HepG2 (cell line): ENCODE data around the gene HOXB4. TPM values are rescaled to one million over a fixed set of nuclear protein-coding genes. Genes with fewer than 3 reads are reported as not detected.

Source experiments
- HHEX ChIP-seq: IDR thresholded peaks from 2 replicates; pipeline ENCODE4 v1.6.1; 2016; ENCODE audit warnings: control low read depth
- HNRNPK ChIP-seq: fragments of 200-400 bp; formaldehyde crosslinking; IDR thresholded peaks from 2 replicates; pipeline ENCODE4 v1.6.1; 2018; ENCODE audit warnings: low read length, low read depth, moderate library complexity, mild to moderate bottlenecking; ENCODE audit not compliant: poor library complexity, severe bottlenecking
- MIER2 ChIP-seq: IDR thresholded peaks from 2 replicates; pipeline ENCODE4 v1.6.1; 2016; ENCODE audit warnings: missing biosample characterization, missing genetic modification reagents
- NR3C1 ChIP-seq: sonication (generic); formaldehyde crosslinking; IDR thresholded peaks from 2 replicates; pipeline ENCODE4 v1.4.0; 2020; ENCODE audit warnings: missing genetic modification reagents
- PCBP2 ChIP-seq: fragments of 200-400 bp; formaldehyde crosslinking; optimal IDR thresholded peaks from 2 replicates; pipeline ENCODE3; 2018; ENCODE audit warnings: low read length, low read depth; ENCODE audit not compliant: poor library complexity, severe bottlenecking
- SIX4 ChIP-seq: sonication (generic); formaldehyde crosslinking; IDR thresholded peaks from 2 replicates; pipeline ENCODE4 v1.4.0; 2020; ENCODE audit warnings: missing genetic modification reagents
- SKI ChIP-seq: fragments of 450-650 bp; IDR thresholded peaks from one replicate; pipeline ENCODE4 v1.6.1; 2018; ENCODE audit warnings: mild to moderate bottlenecking; ENCODE audit not compliant: partially characterized antibody
- SOX5 ChIP-seq: IDR thresholded peaks from 2 replicates; pipeline ENCODE4 v1.6.1; 2016; ENCODE audit warnings: borderline replicate concordance
- ZNF180 ChIP-seq: sonication (generic); formaldehyde crosslinking; IDR thresholded peaks from 2 replicates; pipeline ENCODE4 v1.4.0; 2020; ENCODE audit warnings: low read depth, missing genetic modification reagents, borderline replicate concordance
- ZNF609 ChIP-seq: sonication (generic); formaldehyde crosslinking; IDR thresholded peaks from 2 replicates; pipeline ENCODE4 v1.4.0; 2020; ENCODE audit warnings: mild to moderate bottlenecking, missing genetic modification reagents, borderline replicate concordance
- ZNF616 ChIP-seq: sonication (generic); formaldehyde crosslinking; IDR thresholded peaks from 2 replicates; pipeline ENCODE4 v1.5.0; 2020; ENCODE audit warnings: low read depth, mild to moderate bottlenecking, missing genetic modification reagents
- polyA plus RNA-seq, 8 experiments: library from polyadenylated mRNA; depleted of rRNA in 3 of 8; stranded (reverse) in 7 of 8; unstranded in 1 of 8; fragments of >200 nt; fragmentation: Illumina TruSeq in 4 of 8; extraction: Trizol in 4 of 8; gene quantifications; 2 replicates each; pipeline versions ENCODE4 v1.2.1 to v1.2.3, GENCODE V29; 2011 to 2016; ENCODE audit warnings: low read depth in 4 of 8, missing spikeins in 1 of 8, mixed read lengths in 1 of 8; ENCODE audit not compliant: insufficient read depth in 1 of 8
- total RNA-seq, 5 experiments: library from RNA; depleted of rRNA; stranded (reverse); fragments of >200 nt; fragmentation: Illumina TruSeq; extraction: Trizol; gene quantifications; 2 replicates each; pipeline ENCODE4 v1.2.3, GENCODE V29; 2016; ENCODE audit warnings: low read depth in 1 of 5

The HOXB4 gene
- total and polyA plus RNA-seq, 2 of the 13 experiments (the other 11 are each of a cell fraction or from before 2014, with no cell fraction given), result not detected

DNA sequence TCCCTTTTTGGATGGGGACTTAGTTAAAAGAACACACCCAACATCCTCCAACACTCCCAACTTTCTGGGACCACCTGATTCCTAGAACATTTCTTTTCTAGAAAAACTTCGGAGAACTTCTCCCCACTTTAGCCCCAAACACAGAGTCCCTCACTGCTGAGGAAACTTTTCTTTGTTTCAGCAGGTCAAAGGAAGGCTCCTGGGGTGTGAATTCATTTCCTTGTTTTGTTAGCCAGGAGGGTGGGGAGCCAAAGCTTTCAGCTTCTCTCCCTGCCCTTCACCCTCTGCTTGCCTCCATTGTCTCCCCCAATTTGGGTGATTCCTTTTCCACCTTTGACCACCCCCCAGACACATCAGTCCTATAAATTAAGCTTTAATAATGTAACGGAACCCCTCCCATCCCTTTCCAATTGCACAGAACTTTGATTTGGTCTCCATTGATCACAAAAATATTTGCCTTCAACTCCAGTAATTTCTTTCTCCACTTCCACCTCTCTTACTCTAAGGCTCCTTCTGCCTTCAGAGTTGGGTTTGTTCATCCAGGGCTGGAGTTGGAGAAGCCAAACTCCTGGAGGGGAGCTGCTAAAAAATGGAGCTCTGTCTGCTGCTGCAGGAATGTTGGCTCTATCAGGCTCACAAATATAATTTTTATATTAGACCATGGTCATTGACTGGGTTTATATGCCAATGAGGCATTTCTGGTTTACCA, 10.3 kb downstream of the HOXB4 start (continued):
- TF ChIP-seq SKI (no peak), ZNF609 (CRISPR knock-in tag) (no peak), MIER2 (no peak), ZNF616 (CRISPR knock-in tag) (no peak), NR3C1 (CRISPR knock-in tag) (no peak), SOX5 (CRISPR knock-in tag) (no peak), ZNF180 (CRISPR knock-in tag) (no peak), HHEX (no peak), SIX4 (no peak), PCBP2 (no peak), HNRNPK (no peak)
- TF ChIP-seq, all 625 proteins: peak for 0
